Spinal cord (tissue), 10 donors: ENCODE results near the gene MAP1S. TPM values are rescaled to one million over a fixed set of nuclear protein-coding genes. Genes with fewer than 3 reads are reported as not detected.

Experiments used
- DNase-seq, 6 donors: peaks; one replicate each; pipeline versions ENCODE4 v3.0.0 to v3.0.0-alpha.2; 2013 to 2015; ENCODE audit warnings: low spot score in 6 of 6, low read depth in 4 of 6
- H3K27ac ChIP-seq: one replicate; pipeline ENCODE4 v1.5.1; 2013; ENCODE audit warnings: low read depth, low read length, control low read depth
- H3K27me3 ChIP-seq: one replicate; pipeline ENCODE4 v1.6.1; 2013; ENCODE audit warnings: low read length; ENCODE audit not compliant: control insufficient read depth, insufficient read depth
- H3K36me3 ChIP-seq: one replicate; pipeline ENCODE4 v1.6.1; 2013; ENCODE audit warnings: low read length; ENCODE audit not compliant: control insufficient read depth, insufficient read depth
- H3K4me1 ChIP-seq: one replicate; pipeline ENCODE4 v1.6.1; 2013; ENCODE audit warnings: low read length; ENCODE audit not compliant: control insufficient read depth, insufficient read depth
- H3K4me3 ChIP-seq: one replicate; pipeline ENCODE4 v1.5.1; 2013; ENCODE audit warnings: low read depth, low read length, control low read depth
- H3K9me3 ChIP-seq: one replicate; pipeline ENCODE4 v1.6.1; 2013; ENCODE audit warnings: low read length; ENCODE audit not compliant: control insufficient read depth, insufficient read depth
- WGBS: methylation state at CpG from one replicate; pipeline ENCODE4 v1.1.5; 2013; ENCODE audit warnings: missing lambda C conversion rate; ENCODE audit not compliant: insufficient coverage; 5-methylcytosine and 5-hydroxymethylcytosine counted together
- polyA plus RNA-seq, 2 donors: library from polyadenylated mRNA; unstranded; fragments of 120-200 nt; gene quantifications; one replicate each; pipeline ENCODE4 v1.2.1, GENCODE V29; 2013; ENCODE audit not compliant: insufficient read length in 2 of 2
- total RNA-seq, 2 donors: library from RNA; depleted of rRNA in 1 of 2; stranded (reverse); fragments of 120-200 nt in 1 of 2; fragments of >200 nt in 1 of 2; gene quantifications; one replicate each; pipeline versions ENCODE4 v1.2.3 to v1.2.4, GENCODE V29; 2013 to 2014
- donor health status: healthy.

The MAP1S gene
- total and polyA plus RNA-seq, 4 donors: 16.6 to 64.4 (median 43.5) TPM

DNA sequence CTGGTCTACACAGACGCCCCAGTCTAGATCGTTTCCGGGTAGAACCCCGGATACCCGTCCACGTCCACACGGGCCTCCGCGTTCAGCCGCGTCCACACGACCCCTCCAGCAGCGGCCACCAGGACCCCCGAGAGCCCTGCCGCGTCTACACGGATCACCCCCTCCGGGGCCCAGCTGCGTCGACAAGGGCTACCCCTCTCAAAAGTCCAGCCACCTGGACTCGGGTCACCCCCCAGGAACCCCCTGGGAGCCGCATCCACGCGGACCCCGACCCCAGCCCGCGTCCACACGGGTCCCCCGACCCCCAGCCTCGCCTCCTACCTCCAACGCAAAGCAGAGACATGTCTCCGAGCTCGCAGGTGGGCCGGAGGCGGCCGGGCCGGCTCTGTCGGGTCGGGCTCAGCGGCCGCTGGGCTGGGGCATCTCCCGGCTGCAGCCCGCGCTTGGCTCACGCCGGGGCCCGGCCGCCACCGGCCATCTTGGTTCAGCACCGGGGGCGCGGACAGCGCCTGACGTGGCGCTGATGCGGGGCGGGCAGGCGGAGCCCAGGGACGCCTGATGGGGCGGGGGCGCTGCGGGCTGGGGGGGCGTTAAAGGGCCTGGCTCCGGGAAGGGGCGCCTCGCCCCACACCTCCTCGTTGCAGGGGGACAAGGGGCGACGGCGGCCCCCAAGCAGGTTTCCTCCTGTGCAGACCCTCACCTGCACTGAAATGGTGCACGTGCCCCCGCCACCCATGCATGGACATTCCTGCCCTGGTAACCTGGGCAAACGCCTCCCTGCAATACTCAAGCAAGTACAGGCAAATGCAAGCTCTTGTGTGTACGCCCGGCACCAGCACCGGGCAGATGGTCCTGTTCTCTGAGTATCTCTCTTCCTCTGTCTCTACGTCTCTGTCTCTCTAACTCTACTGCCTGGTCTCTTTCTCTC, 31.2 kb upstream of the MAP1S start, which contains the start of gene UNC13A:
TSS of gene UNC13A (minus strand) at position 498 of the 928 bp plus-strand sequence. CDS start at position 343, 155 bp downstream.
- peak in 5 of 6 donors; percentile 57 to 92 (median 77) for DNase-seq
- under 1% methylated on average over 77 of the region's 77 CpGs for WGBS
- Histone ChIP-seq H3K4me1 (peaks cover 33% of the 10 kb centered on the region), H3K4me3 (peak within 1 kb of the TSS; percentile 45), H3K27ac (no peak within 1 kb of the TSS), H3K36me3 (no peaks in the 10 kb centered on the region), H3K27me3 (peaks cover 5% of the 10 kb centered on the region), H3K9me3 (no peaks in the 10 kb centered on the region)

GRCh38 chr19:17688853-17689595, 30.3 kb upstream of the MAP1S start:
- Histone ChIP-seq H3K9me3 (no peaks in the 10 kb centered on the region), H3K36me3 (no peaks in the 10 kb centered on the region), H3K27me3 (peaks cover 5% of the 10 kb centered on the region), H3K27ac (no peak overlapping the region), H3K4me3 (peak overlapping the region; percentile 24), H3K4me1 (peaks cover 33% of the 10 kb centered on the region)
- 51% methylated on average over 7 of the region's 10 CpGs for WGBS
- DNase-seq: no peak

- Histone ChIP-seq H3K4me1 (peaks cover 15% of the 10 kb centered on the region), H3K4me3 (no peak overlapping the region), H3K27ac (no peak overlapping the region), H3K27me3 (no peaks in the 10 kb centered on the region), H3K36me3 (no peaks in the 10 kb centered on the region), H3K9me3 (no peaks in the 10 kb centered on the region)
- DNase-seq: no peak
- WGBS: 57% methylated on average over 1 of the region's 4 CpGs
These were observed 26.7 kb upstream of the MAP1S start for GRCh38 chr19:17692566-17692965.

- no CpG with 5 or more reads among the region's 2 CpGs for WGBS
- H3K4me3 ChIP-seq: no peak overlapping the region
- no peak overlapping the region for H3K27ac ChIP-seq
- no peaks in the 10 kb centered on the region for H3K9me3 ChIP-seq
- no peaks in the 10 kb centered on the region for H3K4me1 ChIP-seq
- no peaks in the 10 kb centered on the region for H3K36me3 ChIP-seq
- no peak for DNase-seq
- no peaks in the 10 kb centered on the region for H3K27me3 ChIP-seq
These were observed 24.1 kb upstream of the MAP1S start for GRCh38 chr19:17695198-17695597.

DNA sequence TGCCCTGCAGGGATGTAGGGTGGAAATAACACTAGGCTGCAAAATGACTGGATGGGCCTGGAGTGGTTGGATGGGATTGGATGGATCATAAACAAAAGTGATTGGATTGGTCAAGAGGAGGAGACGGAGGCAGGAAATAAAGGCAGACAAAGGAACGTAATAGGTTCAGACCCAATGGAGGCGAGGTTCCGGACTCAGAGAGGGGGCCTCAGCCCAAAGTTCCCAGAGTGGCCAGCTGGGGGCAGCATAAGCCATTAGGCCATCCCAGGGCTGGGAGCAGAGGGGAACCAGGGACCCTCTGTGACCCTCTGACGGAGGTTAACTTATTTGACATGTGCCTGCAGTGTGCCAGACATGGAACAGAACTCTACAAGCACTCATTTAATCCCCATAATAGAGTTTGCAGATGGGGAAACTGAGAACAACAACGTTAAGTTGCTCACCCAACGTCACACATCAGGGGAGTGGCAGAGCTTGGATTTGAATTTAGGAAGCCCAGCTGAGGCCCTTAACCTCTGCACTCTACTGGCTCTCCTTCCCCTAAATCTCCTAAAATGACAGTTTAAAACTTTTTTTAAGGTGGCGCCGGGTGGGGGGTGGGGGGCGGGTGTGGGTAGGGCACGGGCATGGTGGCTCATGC, 15.3 kb upstream of the MAP1S start:
- Histone ChIP-seq H3K36me3 (no peaks in the 10 kb centered on the region), H3K4me1 (peaks cover 6% of the 10 kb centered on the region), H3K4me3 (no peak overlapping the region), H3K27ac (no peak overlapping the region), H3K9me3 (no peaks in the 10 kb centered on the region), H3K27me3 (no peaks in the 10 kb centered on the region)
- DNase-seq: peak in 2 of 6 donors; percentile 37 to 55
- 27% methylated on average over 4 of the region's 11 CpGs for WGBS

- Histone ChIP-seq H3K9me3 (no peaks in the 10 kb centered on the region), H3K4me3 (peak overlapping the region; percentile 5), H3K36me3 (no peaks in the 10 kb centered on the region), H3K27ac (no peak overlapping the region), H3K4me1 (peaks cover 6% of the 10 kb centered on the region), H3K27me3 (no peaks in the 10 kb centered on the region)
- DNase-seq: peak in 2 of 6 donors; percentile 75 to 87
- WGBS: 7% methylated on average over 16 of the region's 17 CpGs
These were observed 12.5 kb upstream of the MAP1S start for GRCh38 chr19:17706750-17707181.

DNA sequence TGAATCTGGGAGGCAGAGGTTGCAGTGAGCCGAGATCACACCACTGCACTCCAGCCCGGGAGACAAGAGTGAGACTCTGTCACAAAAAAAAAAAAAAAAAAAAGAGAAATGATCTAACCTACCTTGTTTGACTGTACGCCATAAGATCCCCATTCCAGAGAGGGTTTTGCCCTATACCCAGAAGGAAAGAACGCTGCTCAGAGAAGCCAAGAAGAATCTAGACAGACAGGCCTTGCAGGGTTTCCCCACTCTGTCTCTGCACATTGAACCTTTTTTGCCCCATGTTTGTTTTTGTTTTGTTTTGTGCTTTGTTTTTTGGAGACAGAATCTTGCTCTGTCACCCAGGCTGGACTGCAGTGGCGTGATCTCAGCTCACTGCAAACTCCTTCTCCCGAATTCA, 7.4 kb upstream of the MAP1S start:
- WGBS: 94% methylated on average over 2 of the region's 6 CpGs
- H3K36me3 ChIP-seq: no peaks in the 10 kb centered on the region
- DNase-seq: no peak
- no peak overlapping the region for H3K27ac ChIP-seq
- H3K4me3 ChIP-seq: no peak overlapping the region
- H3K4me1 ChIP-seq: peaks cover under 1% of the 10 kb centered on the region
- H3K27me3 ChIP-seq: no peaks in the 10 kb centered on the region
- H3K9me3 ChIP-seq: no peaks in the 10 kb centered on the region

- DNase-seq: no peak
- Histone ChIP-seq H3K4me3 (no peak overlapping the region), H3K27ac (no peak overlapping the region), H3K36me3 (peaks cover 8% of the 10 kb centered on the region), H3K4me1 (peaks cover 17% of the 10 kb centered on the region), H3K9me3 (no peaks in the 10 kb centered on the region), H3K27me3 (no peaks in the 10 kb centered on the region)
- 80% methylated on average over 2 of the region's 4 CpGs for WGBS
These were observed 2.9 kb upstream of the MAP1S start for GRCh38 chr19:17716309-17716929.

- no peak for DNase-seq
- H3K4me3 ChIP-seq: no peak overlapping the region
- peaks cover 25% of the 10 kb centered on the region for H3K4me1 ChIP-seq
- peaks cover 30% of the 10 kb centered on the region for H3K36me3 ChIP-seq
- H3K27me3 ChIP-seq: no peaks in the 10 kb centered on the region
- 93% methylated on average over 3 of the region's 4 CpGs for WGBS
- H3K27ac ChIP-seq: no peak overlapping the region
- H3K9me3 ChIP-seq: no peaks in the 10 kb centered on the region
These were observed 732 bp upstream of the MAP1S start for GRCh38 chr19:17718550-17718946.
